ENCODE measurements around the gene CLCN1.

- TF ChIP-seq CTCF (conservative IDR thresholded peaks at IDR 0.05; ENCODE audit: low read length) = no peak
- TF ChIP-seq EZH2phosphoT487 (IDR thresholded peaks at IDR 0.05; ENCODE audit: borderline replicate concordance) = no peak
Measured at GRCh38 chr7:143399151-143399550, 83.2 kb downstream of the CLCN1 start.
